RWPE2 (cell line): Measurements from ENCODE around the gene GGA3.

Experiments
- ATAC-seq: fragments of 200-7000 bp; cut with Tn5 transposase; 3 replicates; pipeline ENCODE4 v1.9.1; 2021; ENCODE audit warnings: low read depth
- DNase-seq: peaks from one replicate; pipeline ENCODE4 v3.0.0-alpha.2; 2020; ENCODE audit warnings: low spot score
- H3K27ac ChIP-seq: fragments of 450-650 bp; 2 replicates; pipeline ENCODE4 v1.5.1; 2017; ENCODE audit warnings: mild to moderate bottlenecking; ENCODE audit not compliant: poor library complexity, severe bottlenecking
- H3K27me3 ChIP-seq: fragments of 250-450 bp; sonication (Bioruptor Pico); 2 replicates; pipeline ENCODE4 v1.5.1; 2021; ENCODE audit warnings: mild to moderate bottlenecking, moderate library complexity; ENCODE audit not compliant: insufficient read depth, poor library complexity, severe bottlenecking
- H3K36me3 ChIP-seq: fragments of 250-450 bp; sonication (Bioruptor Pico); 2 replicates; pipeline ENCODE4 v1.5.1; 2020; ENCODE audit warnings: low read depth, mild to moderate bottlenecking, moderate library complexity
- H3K4me1 ChIP-seq: fragments of 250-450 bp; sonication (Bioruptor Pico); 2 replicates; pipeline ENCODE4 v1.5.1; 2021; ENCODE audit warnings: mild to moderate bottlenecking, moderate library complexity; ENCODE audit not compliant: insufficient read depth, poor library complexity, severe bottlenecking
- H3K4me3 ChIP-seq: fragments of 250-450 bp; sonication (Bioruptor Pico); 2 replicates; pipeline ENCODE4 v1.5.1; 2021; ENCODE audit warnings: mild to moderate bottlenecking, moderate library complexity; ENCODE audit not compliant: severe bottlenecking
- H3K9me3 ChIP-seq: fragments of 250-450 bp; sonication (Bioruptor Pico); 2 replicates; pipeline ENCODE4 v1.5.1; 2021; ENCODE audit warnings: mild to moderate bottlenecking, moderate library complexity; ENCODE audit not compliant: severe bottlenecking
- CTCF ChIP-seq: fragments of 450-650 bp; IDR thresholded peaks from one replicate; pipeline ENCODE4 v1.5.1; 2017; ENCODE audit warnings: mild to moderate bottlenecking, moderate library complexity; ENCODE audit not compliant: poor library complexity, severe bottlenecking

The GGA3 gene

GRCh38 chr17:75188614-75189013 lies 72.8 kb downstream of the GGA3 start:
- Histone ChIP-seq H3K27me3 (no peaks in the 10 kb centered on the region), H3K4me3 (no peak overlapping the region), H3K4me1 (no peaks in the 10 kb centered on the region), H3K36me3 (no peaks in the 10 kb centered on the region), H3K27ac (no peak overlapping the region), H3K9me3 (no peaks in the 10 kb centered on the region)
- ATAC-seq, result no peak
- no peak for TF ChIP-seq CTCF
- no peak for DNase-seq
